Activated CD4-positive, alpha-beta T cell treated with anti-CD3 and anti-CD28 coated beads, Interleukin-2, amount 50 U/mL, for 4 hours (primary cell): ENCODE measurements around the gene RHOV.

Experiments used
- DNase-seq, 2 experiments: peaks; one replicate each; pipeline ENCODE4 v3.0.0-alpha.2; 2020

The RHOV gene, protein sequence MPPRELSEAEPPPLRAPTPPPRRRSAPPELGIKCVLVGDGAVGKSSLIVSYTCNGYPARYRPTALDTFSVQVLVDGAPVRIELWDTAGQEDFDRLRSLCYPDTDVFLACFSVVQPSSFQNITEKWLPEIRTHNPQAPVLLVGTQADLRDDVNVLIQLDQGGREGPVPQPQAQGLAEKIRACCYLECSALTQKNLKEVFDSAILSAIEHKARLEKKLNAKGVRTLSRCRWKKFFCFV

DNA sequence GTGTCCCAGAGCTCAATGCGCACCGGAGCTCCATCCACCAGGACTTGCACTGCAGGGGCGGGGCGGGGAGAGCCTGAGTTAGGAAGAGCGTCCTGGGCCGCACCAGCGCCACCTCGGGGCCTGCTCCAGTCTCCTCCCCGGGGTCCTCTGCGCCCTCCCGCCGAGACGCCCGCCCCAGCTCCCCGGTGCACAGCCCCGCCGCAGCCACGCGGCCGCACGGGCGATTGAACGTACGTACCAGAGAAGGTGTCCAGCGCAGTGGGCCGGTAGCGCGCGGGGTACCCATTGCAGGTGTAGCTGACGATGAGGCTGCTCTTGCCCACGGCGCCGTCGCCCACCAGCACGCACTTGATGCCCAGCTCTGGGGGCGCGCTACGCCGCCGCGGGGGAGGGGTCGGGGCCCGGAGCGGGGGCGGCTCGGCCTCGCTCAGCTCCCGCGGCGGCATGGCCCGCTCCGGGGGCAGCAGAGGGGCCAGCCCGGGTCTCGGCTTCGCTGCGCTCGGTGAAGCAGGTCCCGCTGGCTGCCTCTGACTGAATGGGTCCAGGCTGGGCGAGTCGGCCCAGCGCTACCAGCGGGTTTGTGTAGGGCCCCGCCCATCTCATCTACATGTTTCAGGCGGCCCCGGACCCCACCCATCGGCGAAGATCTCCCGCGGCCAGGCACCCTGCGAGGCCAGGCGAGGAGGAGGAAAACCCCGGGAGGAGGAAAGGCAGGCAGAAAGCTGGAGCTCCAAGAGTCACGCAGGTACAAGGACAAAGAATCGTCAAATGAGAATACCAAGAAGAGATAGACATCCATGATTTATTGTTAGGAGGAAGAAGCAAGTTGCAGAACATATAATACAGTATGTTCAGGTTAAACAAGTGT is at the start of gene RHOV:
Gene RHOV (minus strand): TSS at position 541 of the 868 bp plus-strand sequence. CDS start 95 bp downstream, at position 446.
- peak; percentile 26 to 32 for DNase-seq

DNA sequence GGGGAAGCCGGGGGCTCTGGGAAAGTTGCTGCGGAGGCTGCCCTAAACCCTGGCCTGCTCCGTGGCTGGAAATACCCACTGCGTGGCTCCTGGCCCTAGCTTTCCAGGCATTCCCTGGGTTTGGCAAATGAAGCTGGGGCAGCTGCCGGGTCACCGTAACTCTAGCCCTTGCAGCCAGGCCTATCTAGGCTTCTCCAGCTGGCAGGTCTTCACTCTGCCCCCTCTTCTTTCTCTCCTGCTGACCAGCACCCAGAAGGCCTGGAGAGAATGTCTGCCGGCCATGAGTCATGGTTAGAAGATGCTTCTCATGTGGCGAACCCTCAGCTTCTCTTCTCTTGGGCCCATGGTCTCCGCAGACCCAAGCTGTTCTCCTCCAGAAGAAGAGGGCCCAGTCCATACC is 49.5 kb upstream of the RHOV start:
- no peak for DNase-seq

DNA sequence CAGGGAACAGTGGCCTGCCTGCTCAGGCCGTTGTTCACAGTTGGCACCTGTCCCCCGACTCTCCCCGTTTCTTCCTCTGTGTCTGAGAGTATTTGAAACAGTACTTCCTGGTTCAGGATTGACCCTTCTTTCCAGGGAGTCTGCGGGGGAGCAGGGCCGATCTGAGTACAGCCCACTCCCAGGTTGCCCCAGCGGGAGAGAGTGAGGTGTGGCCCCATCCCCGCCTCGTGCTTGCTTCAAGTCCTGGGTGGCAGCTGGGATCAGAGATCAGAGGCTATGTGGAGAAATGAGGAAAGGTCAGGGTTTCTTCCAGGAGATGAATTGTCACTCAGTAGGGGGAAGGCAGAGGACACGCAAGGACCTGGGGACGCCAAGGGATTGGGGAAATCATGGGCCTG is 48.6 kb upstream of the RHOV start:
- no peak for DNase-seq

DNA sequence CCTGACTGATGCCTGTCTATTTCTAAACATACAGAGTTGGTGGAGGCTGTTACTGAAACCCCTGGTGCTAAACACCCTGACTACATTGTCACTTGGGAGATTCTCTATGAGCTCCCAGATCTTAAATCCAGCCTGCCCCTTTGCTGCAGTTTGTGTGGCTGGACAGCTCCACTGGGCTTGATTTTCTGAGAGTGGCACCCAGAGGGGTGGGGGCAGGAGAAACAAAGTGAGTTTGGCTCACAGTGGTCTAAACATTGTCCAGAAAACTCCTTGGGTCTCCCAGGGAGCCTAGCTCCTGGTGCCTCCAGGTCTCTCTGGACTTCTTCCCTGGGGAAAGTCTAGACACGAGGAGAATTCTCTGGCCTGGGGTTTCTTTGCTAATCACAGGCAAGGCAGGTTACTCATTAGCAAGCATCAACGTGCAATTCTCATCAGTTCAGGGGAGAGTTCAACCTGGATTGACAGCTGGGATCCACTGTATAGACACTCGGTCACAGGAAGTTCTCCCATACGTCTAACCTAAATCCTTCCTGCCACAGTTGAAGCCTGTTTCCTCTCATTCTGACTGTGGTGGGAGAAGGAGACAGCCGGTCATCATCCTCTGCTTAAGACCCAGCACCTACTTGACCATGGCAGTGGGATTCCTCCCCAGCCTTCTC is 48.0 kb upstream of the RHOV start:
- no peak for DNase-seq

DNA sequence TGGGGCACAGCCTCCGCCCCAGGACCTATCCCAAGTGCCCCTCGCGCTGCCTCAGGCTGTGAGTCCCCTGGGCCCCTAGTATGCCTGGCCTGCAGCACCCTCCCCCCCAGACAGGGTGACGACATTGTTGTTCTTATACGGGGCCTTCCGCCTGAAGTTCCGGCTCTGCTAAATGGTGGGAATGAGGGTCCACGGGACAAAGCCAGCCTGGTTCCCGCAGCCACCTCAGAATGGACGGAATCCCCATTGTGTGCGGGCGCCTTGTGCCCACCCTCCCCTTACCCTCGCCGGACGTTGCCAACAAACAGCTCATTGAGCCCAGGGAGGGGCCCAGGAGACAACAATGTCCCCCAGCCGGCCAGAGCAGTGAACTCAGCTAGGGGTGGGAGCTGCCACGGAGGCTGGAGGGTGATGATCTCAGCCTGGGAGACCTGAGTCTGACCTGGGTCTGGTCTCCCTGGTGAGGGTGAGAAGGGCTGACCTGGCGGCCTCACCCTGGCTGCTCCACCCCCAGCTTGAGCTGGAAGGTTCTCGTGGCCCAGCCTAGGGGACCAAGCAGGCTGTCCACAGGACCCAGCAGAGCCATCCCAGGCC is 44.9 kb upstream of the RHOV start:
- no peak for DNase-seq

DNA sequence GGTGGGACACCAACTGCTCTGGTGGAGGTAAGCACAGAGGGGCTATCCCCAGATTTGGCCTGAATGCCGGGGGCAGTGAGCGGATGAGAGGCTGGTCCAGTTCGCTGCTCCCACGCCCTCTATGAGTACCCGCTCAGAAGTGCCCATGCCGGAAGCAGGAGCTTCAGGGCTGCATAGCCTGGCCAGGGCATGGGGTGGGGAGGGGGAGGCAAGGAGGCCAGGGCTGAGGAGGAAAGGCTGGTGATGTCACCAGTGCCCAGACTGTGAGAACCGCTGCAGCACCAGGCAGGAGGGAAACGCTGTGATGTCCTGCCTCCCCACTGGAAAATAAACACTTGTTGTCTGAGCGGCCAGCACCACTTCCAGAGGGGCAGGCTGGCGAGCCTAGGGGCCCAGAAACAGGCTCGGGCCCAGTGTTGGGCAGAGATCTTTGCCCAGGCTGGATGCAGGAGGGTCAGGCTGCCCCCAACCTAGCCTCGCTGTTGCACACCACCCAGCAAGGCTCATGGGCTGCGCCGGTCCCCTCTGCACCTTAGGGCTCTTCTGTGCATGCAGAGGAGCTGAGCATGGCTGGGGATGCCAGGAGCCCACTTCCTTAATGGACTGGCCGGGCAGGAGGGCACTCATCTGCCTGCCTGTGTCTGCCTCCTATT is 44.2 kb upstream of the RHOV start:
- DNase-seq: no peak

DNA sequence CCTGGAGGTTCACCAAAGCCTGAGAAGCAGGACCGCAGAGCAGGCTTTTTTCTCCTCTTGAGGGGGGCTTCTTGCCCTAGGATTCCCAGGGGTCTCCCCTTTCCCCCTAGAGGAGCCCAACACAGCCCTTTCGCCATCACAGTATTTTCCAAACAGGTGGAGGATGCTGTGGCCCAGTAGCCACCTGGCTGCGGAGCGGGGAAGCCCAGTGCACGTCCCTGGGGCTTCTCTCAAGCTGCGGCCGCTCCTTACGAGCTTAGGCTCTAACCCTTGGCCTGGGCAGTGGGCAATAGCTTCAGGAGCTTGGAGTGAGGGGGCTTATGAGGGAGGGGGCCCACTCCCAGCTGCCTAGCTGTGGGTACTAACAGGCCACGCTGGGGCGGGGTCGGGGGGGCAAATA is 43.6 kb upstream of the RHOV start:
- no peak for DNase-seq

DNA sequence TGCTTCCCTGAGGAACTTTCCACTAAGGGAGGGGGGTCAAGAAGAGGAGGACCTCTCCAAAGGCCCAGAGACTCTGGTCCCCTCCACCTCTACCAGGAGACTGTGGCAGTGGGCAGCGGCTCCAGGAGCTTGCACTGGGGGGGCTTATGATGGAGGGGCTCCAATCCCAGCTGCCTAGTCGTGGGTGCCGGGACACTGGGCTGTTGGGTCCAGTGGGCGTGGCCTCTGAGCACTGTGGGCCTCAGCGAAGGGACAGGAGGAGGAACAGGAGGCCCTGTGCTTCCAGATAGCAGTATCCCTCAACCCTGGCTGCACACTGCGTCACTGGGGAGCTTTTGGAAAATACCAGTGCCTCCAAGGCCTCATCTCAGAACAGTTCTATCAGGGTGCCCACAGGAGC is 41.6 kb upstream of the RHOV start:
- DNase-seq: no peak

DNA sequence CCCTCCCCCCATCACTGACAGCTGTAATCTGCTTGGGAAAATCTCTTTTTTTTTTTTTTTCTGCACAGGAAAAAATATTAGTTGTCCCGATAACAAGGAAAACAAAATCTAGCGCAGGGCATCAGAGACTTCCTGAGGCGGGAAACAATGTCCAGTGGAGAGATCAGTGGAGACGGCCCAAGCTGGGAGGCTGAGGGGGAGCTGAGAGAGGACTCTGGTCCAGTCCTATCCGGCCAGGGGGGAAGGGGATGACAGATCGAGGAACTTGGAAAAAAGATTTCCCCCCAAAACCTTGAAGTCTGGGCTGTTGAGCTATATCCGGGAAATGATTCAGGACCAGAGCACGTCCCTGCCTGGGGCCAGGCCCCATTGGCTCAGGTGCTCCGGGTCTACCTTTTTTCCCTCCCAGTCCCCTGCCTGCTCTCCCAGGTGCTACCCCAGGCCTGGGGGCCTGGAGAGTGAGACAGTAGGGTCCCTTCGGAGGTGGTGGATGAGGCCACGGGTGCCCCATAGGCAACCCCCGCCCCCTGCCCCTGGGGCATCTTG is 41.2 kb upstream of the RHOV start:
- DNase-seq: no peak

DNA sequence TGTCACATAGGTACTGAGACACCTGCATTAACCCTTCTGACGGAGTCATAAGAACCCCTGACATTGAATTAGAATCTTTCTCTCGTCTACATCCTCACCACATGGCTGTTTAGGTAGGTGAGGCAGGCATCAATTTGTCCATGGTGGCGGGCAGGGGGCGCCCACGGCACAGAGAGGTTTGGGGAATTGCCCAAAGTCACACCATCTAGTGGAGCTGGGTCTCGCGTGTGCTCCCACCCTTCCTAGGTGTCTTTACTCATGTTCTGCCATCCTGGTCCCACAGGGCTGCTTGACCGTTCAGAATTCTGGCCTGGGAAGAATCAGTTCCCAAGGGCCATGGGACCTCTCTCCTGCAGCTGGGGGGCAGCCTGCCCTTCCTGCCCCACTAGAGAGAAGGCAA is 40.5 kb upstream of the RHOV start:
- no peak for DNase-seq

DNA sequence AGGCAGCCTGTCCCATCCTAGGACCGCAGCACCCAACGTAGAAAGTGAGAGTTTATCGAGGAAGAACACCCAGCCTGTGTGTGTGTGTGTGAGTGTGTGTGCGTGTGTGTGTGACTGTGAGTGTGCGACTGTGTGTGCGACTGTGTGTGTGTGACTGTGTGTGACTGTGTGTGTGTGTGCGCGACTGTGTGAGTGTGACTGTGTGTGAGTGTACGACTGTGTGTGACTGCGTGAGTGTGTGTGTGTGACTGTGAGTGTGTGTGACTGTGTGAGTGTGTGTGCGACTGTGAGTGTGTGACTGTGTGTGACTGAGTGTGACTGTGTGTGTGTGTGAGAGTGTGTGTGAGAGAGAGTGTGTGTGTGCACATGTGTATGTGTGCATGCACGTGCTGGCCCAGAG is 40.0 kb upstream of the RHOV start:
- DNase-seq: no peak

DNA sequence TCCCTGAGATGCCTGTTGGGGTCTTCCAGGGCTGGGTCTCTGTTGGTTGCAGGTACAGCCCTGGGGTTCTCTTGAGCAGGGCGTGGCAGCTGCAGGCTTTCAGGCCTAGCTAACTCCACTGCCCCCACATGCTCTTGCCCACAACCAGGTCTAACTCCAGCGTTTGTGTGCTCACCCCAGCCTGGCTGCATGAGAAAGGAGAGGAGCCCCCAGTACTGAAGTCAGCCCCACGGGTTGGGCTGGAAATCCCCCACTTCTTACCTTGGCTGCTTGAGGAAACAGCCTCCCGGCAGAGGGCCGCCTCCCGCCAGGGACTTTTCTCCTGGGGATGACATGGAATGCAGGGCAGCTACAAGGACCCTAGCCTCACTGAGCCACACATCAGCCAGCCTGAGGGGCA is 38.4 kb upstream of the RHOV start:
- DNase-seq: no peak

DNA sequence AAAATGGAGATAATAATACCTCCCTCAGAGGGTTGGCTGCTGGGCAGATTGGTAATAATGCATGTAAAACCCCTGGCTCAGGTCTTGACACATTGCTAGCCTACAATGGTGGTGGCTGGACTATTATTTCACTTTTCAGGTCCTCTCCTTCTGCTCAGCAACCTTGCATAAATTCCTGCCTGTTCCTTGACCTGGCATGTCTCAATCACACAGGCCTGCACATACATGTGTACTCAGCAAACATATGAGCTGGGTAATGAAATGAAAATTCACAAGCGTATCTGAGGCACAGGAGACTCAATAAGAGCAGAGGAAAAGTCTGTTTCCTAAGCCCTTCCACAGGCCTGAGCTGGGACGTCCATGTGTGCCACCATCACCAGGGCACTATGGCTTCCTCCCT is 37.7 kb upstream of the RHOV start:
- no peak for DNase-seq

DNA sequence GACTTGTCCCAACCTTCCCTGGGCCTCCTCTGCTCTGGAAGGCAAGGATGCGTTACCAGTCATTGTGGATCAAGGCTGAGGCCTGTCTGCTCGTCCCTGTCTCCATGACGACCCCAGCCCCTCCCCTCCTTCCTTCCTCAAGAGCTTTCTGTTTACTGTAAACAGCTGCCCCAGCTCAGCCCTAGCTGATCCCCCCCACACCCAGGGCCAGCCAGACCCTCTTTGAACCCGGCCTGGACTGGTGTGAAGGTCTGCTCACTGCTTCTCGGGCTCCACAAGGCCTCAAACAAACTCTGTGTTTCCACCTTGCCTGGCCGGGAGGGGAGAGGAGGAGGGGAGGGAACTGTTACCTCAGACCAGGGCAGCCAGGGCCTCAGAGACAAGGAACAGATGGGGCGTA is 37.1 kb upstream of the RHOV start:
- no peak for DNase-seq

DNA sequence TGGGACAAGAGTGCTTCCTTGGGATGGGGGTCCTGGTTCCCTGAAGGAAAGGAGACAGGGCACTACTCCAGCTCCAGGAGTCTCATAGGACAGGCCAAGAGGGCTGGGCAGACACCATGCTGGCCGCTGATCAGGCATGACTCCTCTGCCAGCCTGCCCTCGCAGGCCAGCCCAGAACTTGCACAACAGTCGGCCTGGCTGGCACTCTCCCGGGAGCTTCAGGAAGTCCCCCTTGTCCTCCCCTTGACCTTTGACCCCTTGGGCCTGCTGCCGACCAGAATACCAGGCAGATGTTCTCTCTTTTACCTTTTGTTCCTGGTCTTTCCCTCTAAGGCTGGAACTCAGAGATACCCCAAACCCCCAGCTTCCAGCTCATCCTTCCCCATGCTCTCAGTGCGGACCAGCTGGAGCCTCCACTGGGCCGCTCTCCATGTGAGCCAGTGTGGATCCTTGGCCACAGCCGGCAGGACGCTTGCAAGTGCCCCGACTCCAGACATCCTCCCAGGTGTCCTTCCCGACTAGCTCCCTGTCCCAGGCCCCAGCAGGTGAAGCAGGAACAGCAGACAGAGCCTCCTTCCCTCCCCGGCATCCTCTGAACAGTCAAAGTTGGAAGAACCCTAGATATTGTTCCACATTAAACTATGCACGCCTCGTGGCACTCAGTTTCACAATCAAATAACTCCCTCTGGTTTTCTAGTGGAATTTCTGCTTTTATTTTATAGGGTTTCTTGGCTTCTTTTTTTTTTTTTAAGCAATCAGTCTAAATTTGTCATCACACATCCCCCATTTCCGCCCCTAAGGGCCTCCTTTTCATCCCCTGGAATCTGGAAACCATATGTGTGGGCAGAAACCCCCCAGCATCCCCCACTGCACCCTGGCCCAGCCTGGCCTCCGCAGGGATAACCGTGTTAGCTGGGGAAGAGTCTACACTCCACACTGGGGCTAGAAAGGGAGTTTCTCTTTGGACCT is 35.9 kb upstream of the RHOV start:
- DNase-seq: no peak

DNA sequence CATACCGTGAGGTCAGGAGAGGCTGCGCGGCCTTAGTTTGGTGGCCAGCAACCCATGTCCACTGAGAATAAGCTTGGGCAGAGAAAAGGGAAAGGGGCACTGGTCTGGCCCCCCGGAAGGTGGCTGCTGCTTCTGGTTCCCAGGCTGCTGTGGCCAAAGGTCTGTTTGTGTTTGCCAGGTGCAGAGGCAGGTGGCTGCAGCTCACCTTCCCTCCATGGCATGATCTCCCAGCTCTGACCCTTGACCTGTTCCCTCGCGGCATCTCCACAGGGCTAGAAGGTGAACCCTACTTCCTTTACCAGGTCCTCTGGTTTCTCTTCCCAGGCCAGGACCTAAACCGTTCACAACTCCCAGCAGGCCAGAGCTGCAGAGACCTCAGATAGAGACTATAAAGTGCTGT is 34.1 kb upstream of the RHOV start:
- DNase-seq: no peak

DNA sequence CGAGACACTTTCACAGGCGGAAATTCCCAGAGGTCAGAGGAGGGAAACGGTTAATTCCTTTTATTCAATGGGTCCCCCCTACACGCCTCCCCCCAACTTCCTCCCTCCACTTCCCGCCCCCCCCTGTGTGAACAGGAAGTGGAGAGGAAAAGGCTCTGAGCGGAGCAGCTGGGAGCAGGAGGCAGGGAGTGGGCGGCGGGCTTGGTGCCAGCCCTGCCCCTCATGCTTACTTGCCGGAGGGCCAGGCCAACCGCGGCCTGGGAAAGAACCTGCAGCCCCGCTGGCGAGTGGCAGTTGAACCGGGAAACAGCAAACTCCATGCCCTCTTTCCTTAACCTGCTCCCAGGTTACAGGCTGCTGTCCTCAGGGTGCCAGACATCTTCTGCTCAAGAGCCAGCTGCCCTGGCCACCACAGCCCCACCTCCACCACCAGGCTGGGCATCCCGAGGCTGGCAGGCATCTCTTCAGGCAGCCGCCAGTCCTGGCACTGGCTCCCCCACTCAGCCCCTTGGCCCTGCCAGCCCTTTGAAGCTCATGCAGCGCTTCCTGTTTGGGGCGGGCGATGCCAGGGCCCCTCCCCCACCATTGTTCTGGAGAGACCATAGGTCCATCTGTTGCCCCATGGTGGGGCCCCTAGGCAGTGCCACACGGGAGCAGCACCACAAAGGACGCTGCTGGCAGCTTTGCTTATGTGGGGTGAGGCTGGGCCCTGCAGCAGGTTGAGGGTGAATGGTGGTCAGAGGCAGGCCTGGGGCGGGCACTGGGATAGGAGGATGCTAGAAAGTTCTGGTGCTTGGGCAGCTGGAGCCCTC is 33.2 kb upstream of the RHOV start:
- DNase-seq: no peak

DNA sequence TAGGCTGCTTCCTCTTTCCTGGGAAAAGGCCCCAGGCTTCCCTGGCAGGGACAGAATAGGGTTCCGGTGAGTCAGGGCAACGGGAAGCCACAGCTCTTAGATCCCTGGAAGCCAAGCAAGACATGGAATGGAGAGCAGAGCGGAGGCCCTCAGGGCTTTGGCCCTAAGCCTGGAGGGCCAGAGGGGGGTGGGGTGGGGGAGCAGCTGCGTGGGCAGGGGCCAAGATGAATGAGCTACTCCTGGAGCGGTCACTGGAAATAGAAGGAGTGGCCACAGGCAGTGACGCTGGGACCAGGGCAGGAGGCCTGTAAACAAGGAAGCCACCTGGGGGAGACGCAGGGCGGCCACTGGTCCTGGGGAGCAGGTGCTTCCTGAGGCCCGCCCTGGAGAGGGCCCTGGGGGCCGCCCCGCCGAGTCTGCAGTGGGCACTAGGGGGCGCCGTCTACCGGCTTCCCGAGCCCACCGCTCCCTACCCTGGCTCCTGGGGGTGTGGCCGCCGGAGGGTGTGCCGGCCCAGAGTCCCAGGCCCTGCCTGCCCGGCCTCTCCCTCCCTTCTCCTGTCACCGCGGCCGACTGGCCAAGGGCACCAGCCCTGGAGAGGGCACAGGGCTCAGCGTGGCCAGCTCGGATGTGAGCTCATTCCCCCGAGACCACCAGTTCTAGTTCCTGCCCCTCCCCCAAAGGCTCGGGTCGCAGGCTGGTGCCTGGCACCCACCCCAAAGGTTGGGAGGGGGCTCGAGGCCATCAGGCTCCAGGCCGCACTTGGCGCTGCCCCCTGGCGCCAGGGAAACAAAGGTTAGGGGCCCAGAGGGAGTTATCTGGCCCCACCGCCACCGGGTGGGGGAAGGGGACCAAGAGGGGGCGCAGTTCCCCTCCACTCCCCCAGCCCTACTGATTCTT is 32.3 kb upstream of the RHOV start:
- DNase-seq: peak; percentile 61 to 67

DNA sequence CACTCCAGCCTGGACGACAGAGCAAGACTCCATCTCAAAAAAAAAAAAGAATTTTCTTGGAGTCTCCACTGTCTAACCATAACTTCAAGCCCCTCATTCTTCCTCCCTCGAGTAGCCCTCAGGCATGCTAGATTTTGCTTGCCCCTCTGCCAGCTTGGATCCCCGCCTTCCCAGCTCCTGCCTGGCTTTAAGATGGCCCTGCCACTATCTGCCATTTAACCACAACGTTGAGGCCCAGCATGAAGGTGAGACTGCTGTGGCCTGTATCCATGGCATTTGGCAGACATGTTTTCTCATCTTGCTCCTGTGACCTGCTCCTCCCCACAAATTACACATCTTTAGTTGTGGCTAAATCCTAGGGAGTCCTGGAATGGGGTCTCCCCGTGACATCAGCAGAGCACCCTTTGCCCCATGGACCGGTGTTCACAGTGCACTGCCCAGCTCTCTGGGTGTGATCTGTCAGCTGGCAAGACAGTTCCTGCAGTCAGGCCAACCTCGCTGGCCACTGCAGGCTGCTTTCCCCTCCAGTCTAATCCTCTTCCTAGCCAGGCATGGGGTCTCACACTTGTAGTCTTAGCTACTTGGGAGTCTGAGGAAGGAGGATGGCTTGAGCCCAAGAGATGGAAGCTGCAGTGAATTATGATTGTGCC is 30.6 kb upstream of the RHOV start:
- no peak for DNase-seq
